SH-SY5Y (cell line): Measurements from ENCODE around the gene ALB.

ENCODE experiments used
- GATA2 ChIP-seq: IDR thresholded peaks from 2 replicates; pipeline ENCODE4 v1.6.1; 2011; ENCODE audit warnings: mild to moderate bottlenecking, low read depth, low read length
- GATA3 ChIP-seq: IDR thresholded peaks from 2 replicates; pipeline ENCODE4 v1.6.1; 2011; ENCODE audit warnings: low read depth, mild to moderate bottlenecking, low read length, moderate library complexity

- TF ChIP-seq GATA2 = no peak
- no peak for TF ChIP-seq GATA3
Observed at GRCh38 chr4:73451981-73452747, 48.1 kb downstream of the ALB start.
